OCI-LY1 (cell line): ENCODE measurements around the gene KRR1.
"Not testable (repeated sequence)": the region's sequence is repeated elsewhere in the genome, so short reads cannot be mapped to it uniquely, and the experiment has no call there.

Source experiments
- H2AFZ ChIP-seq: fragments of 200-600 bp; sonication (generic), shearing (Covaris generic); 2 replicates; pipeline ENCODE4 v1.6.0; 2014; ENCODE audit warnings: antibody characterized with exemption, mild to moderate bottlenecking, low read length
- H3F3A ChIP-seq: fragments of 200-600 bp; sonication (generic), shearing (Covaris generic); 2 replicates; pipeline ENCODE4 v1.6.0; 2014; ENCODE audit warnings: mild to moderate bottlenecking, antibody characterized with exemption, low read length, moderate library complexity; ENCODE audit not compliant: insufficient read depth
- H3K27ac ChIP-seq: fragments of 200-600 bp; sonication (generic); 2 replicates; pipeline ENCODE4 v1.5.1; 2014; ENCODE audit warnings: low read length, mixed run types, mild to moderate bottlenecking, low read depth; ENCODE audit not compliant: poor library complexity, severe bottlenecking
- H3K27me3 ChIP-seq: fragments of 200-600 bp; sonication (generic); 2 replicates; pipeline ENCODE4 v1.6.0; 2014; ENCODE audit warnings: antibody characterized with exemption, mild to moderate bottlenecking, low read length, moderate library complexity; ENCODE audit not compliant: insufficient read depth
- H3K36me3 ChIP-seq: fragments of 200-600 bp; sonication (generic); 2 replicates; pipeline ENCODE4 v1.6.1; 2014; ENCODE audit warnings: mild to moderate bottlenecking, antibody characterized with exemption, low read length, moderate library complexity, mixed read lengths; ENCODE audit not compliant: insufficient read depth
- H3K4me1 ChIP-seq: fragments of 200-600 bp; sonication (generic); 2 replicates; pipeline ENCODE4 v1.5.1; 2014; ENCODE audit warnings: mild to moderate bottlenecking, low read length, moderate library complexity; ENCODE audit not compliant: insufficient read depth, severe bottlenecking
- H3K4me2 ChIP-seq: fragments of 200-600 bp; sonication (generic), shearing (Covaris generic); 2 replicates; pipeline ENCODE4 v1.6.1; 2014; ENCODE audit warnings: low read length
- H3K4me3 ChIP-seq: fragments of 200-600 bp; sonication (generic); 2 replicates; pipeline ENCODE4 v1.5.1; 2014; ENCODE audit warnings: low read length, low read depth, mild to moderate bottlenecking, mixed read lengths; ENCODE audit not compliant: poor library complexity, severe bottlenecking
- H3K79me2 ChIP-seq: fragments of 200-600 bp; shearing (Covaris generic); 2 replicates; pipeline ENCODE4 v1.6.1; 2016; ENCODE audit warnings: mixed run types, low read length, mixed read lengths; ENCODE audit not compliant: insufficient read depth
- H3K9ac ChIP-seq: fragments of 200-600 bp; sonication (generic), shearing (Covaris generic); 2 replicates; pipeline ENCODE4 v1.6.1; 2014; ENCODE audit warnings: mild to moderate bottlenecking, low read length, mixed read lengths
- H3K9me2 ChIP-seq: fragments of 200-600 bp; sonication (generic), shearing (Covaris generic); 2 replicates; pipeline ENCODE4 v1.6.1; 2014; ENCODE audit warnings: low read depth, mild to moderate bottlenecking, low read length, mixed read lengths
- H3K9me3 ChIP-seq: fragments of 200-600 bp; shearing (Covaris generic); 2 replicates; pipeline ENCODE4 v1.6.1; 2014; ENCODE audit warnings: low read length, mixed read lengths
- H4K20me1 ChIP-seq: fragments of 200-600 bp; sonication (generic), shearing (Covaris generic); 2 replicates; pipeline ENCODE4 v1.6.0; 2016; ENCODE audit warnings: mild to moderate bottlenecking, low read length; ENCODE audit not compliant: insufficient read depth
- EZH2 ChIP-seq: fragments of 200-600 bp; sonication (generic), shearing (Covaris generic); IDR thresholded peaks from 2 replicates; pipeline ENCODE4 v1.8.0; 2017; ENCODE audit warnings: borderline replicate concordance, mixed run types, mild to moderate bottlenecking, antibody characterized with exemption, low read length, moderate library complexity, mixed read lengths
- TF ChIP-seq, protein P1 (sequence below): fragments of 200-600 bp; sonication (generic), shearing (Covaris generic); IDR thresholded peaks from 2 replicates; pipeline ENCODE4 v1.5.1; 2017; ENCODE audit warnings: mild to moderate bottlenecking, antibody characterized with exemption, low read length, moderate library complexity, mixed read lengths

Gene KRR1

GRCh38 chr12:75487308-75487707, 24.1 kb downstream of the KRR1 start:
- Histone ChIP-seq H2AFZ (no peak overlapping the region), H3K9me2 (no peaks in the 10 kb centered on the region), H3F3A (no peaks in the 10 kb centered on the region), H3K27ac (no peak overlapping the region), H3K79me2 (peaks cover 29% of the 10 kb centered on the region), H4K20me1 (no peaks in the 10 kb centered on the region), H3K4me3 (no peak overlapping the region), H3K9ac (no peak overlapping the region), H3K36me3 (peaks cover 78% of the 10 kb centered on the region), H3K9me3 (no peaks in the 10 kb centered on the region), H3K27me3 (no peaks in the 10 kb centered on the region), H3K4me2 (no peak overlapping the region), H3K4me1 (peaks cover 37% of the 10 kb centered on the region)
- TF ChIP-seq EZH2: no peak
- TF ChIP-seq, protein P1, sequence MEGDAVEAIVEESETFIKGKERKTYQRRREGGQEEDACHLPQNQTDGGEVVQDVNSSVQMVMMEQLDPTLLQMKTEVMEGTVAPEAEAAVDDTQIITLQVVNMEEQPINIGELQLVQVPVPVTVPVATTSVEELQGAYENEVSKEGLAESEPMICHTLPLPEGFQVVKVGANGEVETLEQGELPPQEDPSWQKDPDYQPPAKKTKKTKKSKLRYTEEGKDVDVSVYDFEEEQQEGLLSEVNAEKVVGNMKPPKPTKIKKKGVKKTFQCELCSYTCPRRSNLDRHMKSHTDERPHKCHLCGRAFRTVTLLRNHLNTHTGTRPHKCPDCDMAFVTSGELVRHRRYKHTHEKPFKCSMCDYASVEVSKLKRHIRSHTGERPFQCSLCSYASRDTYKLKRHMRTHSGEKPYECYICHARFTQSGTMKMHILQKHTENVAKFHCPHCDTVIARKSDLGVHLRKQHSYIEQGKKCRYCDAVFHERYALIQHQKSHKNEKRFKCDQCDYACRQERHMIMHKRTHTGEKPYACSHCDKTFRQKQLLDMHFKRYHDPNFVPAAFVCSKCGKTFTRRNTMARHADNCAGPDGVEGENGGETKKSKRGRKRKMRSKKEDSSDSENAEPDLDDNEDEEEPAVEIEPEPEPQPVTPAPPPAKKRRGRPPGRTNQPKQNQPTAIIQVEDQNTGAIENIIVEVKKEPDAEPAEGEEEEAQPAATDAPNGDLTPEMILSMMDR: no peak

- H3K4me1 ChIP-seq: peaks cover 58% of the 10 kb centered on the region
Observed at GRCh38 chr12:75484450-75484849, 27.0 kb downstream of the KRR1 start.

GRCh38 chr12:75483431-75483830, 28.0 kb downstream of the KRR1 start:
- H3F3A ChIP-seq: no peaks in the 10 kb centered on the region
- H3K79me2 ChIP-seq: peaks cover 38% of the 10 kb centered on the region
- peak overlapping the region; percentile 87 for H3K9ac ChIP-seq
- H3K9me3 ChIP-seq: no peaks in the 10 kb centered on the region
- H3K36me3 ChIP-seq: peaks cover 44% of the 10 kb centered on the region; the same call in 1 of the 2 replicates
- H3K4me3 ChIP-seq: peak overlapping the region; percentile 82
- no peaks in the 10 kb centered on the region for H3K9me2 ChIP-seq
- peaks cover 65% of the 10 kb centered on the region for H3K4me1 ChIP-seq
- H3K27me3 ChIP-seq: no peaks in the 10 kb centered on the region
- peak overlapping the region; percentile 88 for H3K4me2 ChIP-seq
- no peaks in the 10 kb centered on the region for H4K20me1 ChIP-seq
- H3K27ac ChIP-seq: peak overlapping the region; percentile 92
- no peak overlapping the region for H2AFZ ChIP-seq
- TF ChIP-seq, protein P1: no peak
- no peak for TF ChIP-seq EZH2

More at GRCh38 chr12:75484450-75484849, 27.0 kb downstream of the KRR1 start:
- H3F3A ChIP-seq, H2AFZ ChIP-seq, H4K20me1 ChIP-seq, H3K27me3 ChIP-seq, H3K9me2 ChIP-seq, H3K9me3 ChIP-seq: not testable (repeated sequence)
- peak overlapping the region; percentile 92 for H3K27ac ChIP-seq
- peak overlapping the region; percentile 23; the same call in 1 of the 2 replicates for H3K9ac ChIP-seq
- peaks cover 38% of the 10 kb centered on the region for H3K79me2 ChIP-seq
- H3K4me3 ChIP-seq: peak overlapping the region; percentile 82
- H3K36me3 ChIP-seq: peaks cover 53% of the 10 kb centered on the region; the same call in 1 of the 2 replicates
- H3K4me2 ChIP-seq: peak overlapping the region; percentile 88

- no peak overlapping the region for H2AFZ ChIP-seq
- peak overlapping the region; percentile 88 for H3K4me2 ChIP-seq
- H4K20me1 ChIP-seq: no peaks in the 10 kb centered on the region
- no peaks in the 10 kb centered on the region for H3K27me3 ChIP-seq
- no peak for TF ChIP-seq EZH2
- TF ChIP-seq, protein P1: no peak
- no peaks in the 10 kb centered on the region for H3F3A ChIP-seq
- H3K9ac ChIP-seq: peak overlapping the region; percentile 87
- H3K36me3 ChIP-seq: peaks cover 39% of the 10 kb centered on the region; the same call in 1 of the 2 replicates
- no peaks in the 10 kb centered on the region for H3K9me2 ChIP-seq
- H3K4me1 ChIP-seq: peaks cover 72% of the 10 kb centered on the region
- no peaks in the 10 kb centered on the region for H3K9me3 ChIP-seq
- peaks cover 38% of the 10 kb centered on the region for H3K79me2 ChIP-seq
- peak overlapping the region; percentile 82 for H3K4me3 ChIP-seq
- peak overlapping the region; percentile 92 for H3K27ac ChIP-seq
Observed at GRCh38 chr12:75482646-75483045, 28.8 kb downstream of the KRR1 start.
